ENCODE measurements around the gene ACTMAP. TPM values are rescaled to one million over a fixed set of nuclear protein-coding genes. Genes with fewer than 3 reads are reported as not detected.
"Not testable (repeated sequence)": the region's sequence is repeated elsewhere in the genome, so short reads cannot be mapped to it uniquely, and the experiment has no call there.

Gene ACTMAP
- total RNA-seq, 1 donor from 2014 or later, result 24.6 TPM

DNA sequence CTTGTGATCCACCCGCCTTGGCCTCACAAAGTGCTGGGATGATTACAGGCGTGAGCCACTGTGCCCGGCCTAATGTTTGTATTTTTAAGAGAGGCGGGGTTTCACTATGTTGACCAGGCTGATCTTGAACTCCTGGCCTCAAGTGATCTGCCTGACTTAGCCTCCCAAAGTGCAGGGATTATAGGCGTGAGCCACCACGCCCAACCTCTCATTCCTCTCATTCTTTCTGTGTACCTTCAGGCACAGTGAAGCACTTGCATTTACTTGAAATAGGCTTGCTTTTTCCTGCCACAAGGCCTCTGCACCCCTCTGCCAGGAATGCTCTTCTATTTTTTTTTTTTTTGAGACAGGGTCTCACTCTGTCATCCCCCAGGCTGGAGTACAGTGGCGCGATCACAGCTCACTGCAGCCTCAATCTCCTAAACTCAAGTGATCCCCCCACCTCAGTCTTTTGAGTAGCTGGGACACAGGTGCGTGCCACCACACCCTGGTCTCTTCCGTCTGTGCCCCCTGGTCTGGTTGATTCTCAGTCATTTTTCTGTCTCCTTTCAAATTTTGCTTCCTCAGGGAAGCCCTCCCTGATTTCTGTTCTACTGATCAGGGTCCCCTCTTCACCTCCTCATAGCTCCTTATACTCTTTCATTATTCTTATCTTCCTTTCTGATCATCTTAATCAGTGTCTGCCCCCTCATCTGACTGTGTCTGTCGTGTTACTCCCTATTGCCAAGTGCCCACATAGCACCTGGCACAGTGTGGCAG is 15.1 kb downstream of the ACTMAP start:
- no peaks in the 10 kb centered on the region for H3K4me1 Mint-ChIP-seq (ENCODE audit: unreplicated experiment)
- H3K27ac Mint-ChIP-seq (ENCODE audit: unreplicated experiment), result no peak overlapping the region
- peaks cover 42% of the 10 kb centered on the region for H3K36me3 Mint-ChIP-seq (ENCODE audit: low read depth, unreplicated experiment)
- peaks cover 4% of the 10 kb centered on the region for H3K27me3 Mint-ChIP-seq (ENCODE audit: unreplicated experiment)
- peak overlapping the region; percentile 20 for H3K4me3 Mint-ChIP-seq (ENCODE audit: unreplicated experiment)
- TF ChIP-seq, protein P1, sequence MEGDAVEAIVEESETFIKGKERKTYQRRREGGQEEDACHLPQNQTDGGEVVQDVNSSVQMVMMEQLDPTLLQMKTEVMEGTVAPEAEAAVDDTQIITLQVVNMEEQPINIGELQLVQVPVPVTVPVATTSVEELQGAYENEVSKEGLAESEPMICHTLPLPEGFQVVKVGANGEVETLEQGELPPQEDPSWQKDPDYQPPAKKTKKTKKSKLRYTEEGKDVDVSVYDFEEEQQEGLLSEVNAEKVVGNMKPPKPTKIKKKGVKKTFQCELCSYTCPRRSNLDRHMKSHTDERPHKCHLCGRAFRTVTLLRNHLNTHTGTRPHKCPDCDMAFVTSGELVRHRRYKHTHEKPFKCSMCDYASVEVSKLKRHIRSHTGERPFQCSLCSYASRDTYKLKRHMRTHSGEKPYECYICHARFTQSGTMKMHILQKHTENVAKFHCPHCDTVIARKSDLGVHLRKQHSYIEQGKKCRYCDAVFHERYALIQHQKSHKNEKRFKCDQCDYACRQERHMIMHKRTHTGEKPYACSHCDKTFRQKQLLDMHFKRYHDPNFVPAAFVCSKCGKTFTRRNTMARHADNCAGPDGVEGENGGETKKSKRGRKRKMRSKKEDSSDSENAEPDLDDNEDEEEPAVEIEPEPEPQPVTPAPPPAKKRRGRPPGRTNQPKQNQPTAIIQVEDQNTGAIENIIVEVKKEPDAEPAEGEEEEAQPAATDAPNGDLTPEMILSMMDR (IDR thresholded peaks at IDR 0.05; ENCODE audit: unreplicated experiment), result no peak
- no peaks in the 10 kb centered on the region for H3K9me3 Mint-ChIP-seq (ENCODE audit: unreplicated experiment)
- no peak for DNase-seq (ENCODE audit: low spot score)

DNA sequence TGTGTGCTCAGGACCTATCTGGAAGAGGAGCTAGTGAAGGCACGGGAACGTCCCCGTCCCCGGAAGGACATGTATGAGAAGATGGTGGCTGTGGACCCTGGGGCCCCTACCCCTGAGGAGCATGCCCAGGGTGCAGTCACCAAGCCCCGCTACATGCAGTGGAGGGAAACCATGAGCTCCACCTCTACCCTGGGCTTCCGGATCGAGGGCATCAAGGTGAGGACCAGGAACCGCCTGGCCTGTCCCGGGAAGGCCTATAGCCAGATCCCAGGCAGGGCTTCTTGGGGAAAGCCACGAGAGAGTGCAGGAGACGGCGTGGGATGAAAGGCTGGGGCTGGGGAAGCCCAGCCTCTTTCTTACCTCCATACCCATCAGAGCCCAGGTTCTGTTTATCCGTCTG is 17.1 kb downstream of the ACTMAP start:
- Mint-ChIP-seq H3K9me3 (ENCODE audit: unreplicated experiment) (no peaks in the 10 kb centered on the region), H3K4me1 (ENCODE audit: unreplicated experiment) (no peaks in the 10 kb centered on the region), H3K4me3 (ENCODE audit: unreplicated experiment) (no peak overlapping the region), H3K27ac (ENCODE audit: unreplicated experiment) (no peak overlapping the region), H3K36me3 (ENCODE audit: low read depth, unreplicated experiment) (peaks cover 40% of the 10 kb centered on the region), H3K27me3 (ENCODE audit: unreplicated experiment) (no peaks in the 10 kb centered on the region)
- no peak for DNase-seq (ENCODE audit: low spot score)
- TF ChIP-seq, protein P1 (IDR thresholded peaks at IDR 0.05; ENCODE audit: unreplicated experiment), result no peak

DNA sequence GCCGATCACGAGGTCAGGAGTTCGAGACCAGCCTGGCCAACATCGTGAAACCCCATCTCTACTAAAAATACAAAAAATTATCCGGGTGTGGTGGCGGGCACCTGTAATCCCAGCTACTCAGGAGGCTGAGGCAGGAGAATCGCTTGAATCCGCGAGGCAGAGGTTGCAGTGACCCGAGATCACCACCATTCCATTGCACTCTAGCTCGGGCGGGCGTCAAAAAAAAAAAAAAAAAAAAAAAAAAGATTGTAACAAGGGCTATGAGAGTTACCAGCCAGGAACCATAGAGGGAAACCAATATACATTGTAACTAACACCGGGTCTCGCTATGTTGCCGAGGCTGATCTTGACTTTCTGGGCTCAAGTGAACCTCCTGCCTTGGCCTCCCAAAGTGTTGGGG is 18.0 kb downstream of the ACTMAP start:
- not testable (repeated sequence) for H3K4me1 Mint-ChIP-seq (ENCODE audit: unreplicated experiment); H3K9me3 Mint-ChIP-seq (ENCODE audit: unreplicated experiment); H3K27me3 Mint-ChIP-seq (ENCODE audit: unreplicated experiment); H3K4me3 Mint-ChIP-seq (ENCODE audit: unreplicated experiment); DNase-seq (ENCODE audit: low spot score); H3K27ac Mint-ChIP-seq (ENCODE audit: unreplicated experiment)
- peaks cover 39% of the 10 kb centered on the region for H3K36me3 Mint-ChIP-seq (ENCODE audit: low read depth, unreplicated experiment)

DNA sequence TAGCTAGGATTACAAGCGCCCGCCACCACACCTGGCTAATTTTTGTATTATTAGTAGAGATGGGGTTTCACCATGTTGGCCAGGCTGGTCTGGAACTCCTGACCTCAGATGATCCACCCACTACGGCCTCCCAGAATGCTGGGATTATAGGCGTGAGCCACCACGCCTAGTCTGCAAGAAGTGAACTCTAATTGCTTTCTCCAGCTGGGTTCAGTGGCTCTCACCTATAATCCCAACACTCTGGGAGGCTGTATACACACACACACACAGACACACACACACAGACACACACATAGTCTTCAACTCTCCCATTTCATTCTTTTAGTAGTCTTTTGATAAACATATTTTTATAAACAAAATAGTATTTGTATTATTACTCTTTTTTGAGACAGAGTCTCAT is 20.2 kb downstream of the ACTMAP start:
- peaks cover 37% of the 10 kb centered on the region for H3K36me3 Mint-ChIP-seq (ENCODE audit: low read depth, unreplicated experiment)
- H3K4me1 Mint-ChIP-seq (ENCODE audit: unreplicated experiment); H3K4me3 Mint-ChIP-seq (ENCODE audit: unreplicated experiment); H3K27ac Mint-ChIP-seq (ENCODE audit: unreplicated experiment); DNase-seq (ENCODE audit: low spot score); H3K27me3 Mint-ChIP-seq (ENCODE audit: unreplicated experiment); H3K9me3 Mint-ChIP-seq (ENCODE audit: unreplicated experiment): not testable (repeated sequence)

DNA sequence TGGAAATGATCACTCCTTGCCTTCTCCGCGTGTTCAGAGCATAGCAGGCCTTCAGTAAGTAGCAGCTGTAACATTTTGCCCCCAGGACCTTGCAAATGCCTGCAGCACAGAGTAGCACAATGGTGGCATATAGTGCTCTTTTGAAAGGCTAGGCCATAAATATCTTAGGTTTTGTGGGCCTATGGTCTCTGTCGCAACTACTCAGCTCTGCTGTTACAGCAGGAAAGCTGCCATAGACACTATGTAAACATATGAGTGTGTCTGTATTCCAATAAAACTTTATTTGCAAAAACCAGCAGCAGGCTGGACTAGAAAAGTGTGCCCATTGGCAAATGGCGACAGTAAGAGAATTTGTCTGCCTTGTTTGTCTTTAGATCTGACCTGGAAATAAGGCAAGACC is 24.0 kb downstream of the ACTMAP start:
- no peak for DNase-seq (ENCODE audit: low spot score)
- H3K27ac Mint-ChIP-seq (ENCODE audit: unreplicated experiment), result no peak overlapping the region
- no peaks in the 10 kb centered on the region for H3K27me3 Mint-ChIP-seq (ENCODE audit: unreplicated experiment)
- no peak overlapping the region for H3K4me3 Mint-ChIP-seq (ENCODE audit: unreplicated experiment)
- TF ChIP-seq, protein P1 (IDR thresholded peaks at IDR 0.05; ENCODE audit: unreplicated experiment), result no peak
- no peaks in the 10 kb centered on the region for H3K9me3 Mint-ChIP-seq (ENCODE audit: unreplicated experiment)
- peaks cover 29% of the 10 kb centered on the region for H3K36me3 Mint-ChIP-seq (ENCODE audit: low read depth, unreplicated experiment)
- H3K4me1 Mint-ChIP-seq (ENCODE audit: unreplicated experiment), result no peaks in the 10 kb centered on the region

DNA sequence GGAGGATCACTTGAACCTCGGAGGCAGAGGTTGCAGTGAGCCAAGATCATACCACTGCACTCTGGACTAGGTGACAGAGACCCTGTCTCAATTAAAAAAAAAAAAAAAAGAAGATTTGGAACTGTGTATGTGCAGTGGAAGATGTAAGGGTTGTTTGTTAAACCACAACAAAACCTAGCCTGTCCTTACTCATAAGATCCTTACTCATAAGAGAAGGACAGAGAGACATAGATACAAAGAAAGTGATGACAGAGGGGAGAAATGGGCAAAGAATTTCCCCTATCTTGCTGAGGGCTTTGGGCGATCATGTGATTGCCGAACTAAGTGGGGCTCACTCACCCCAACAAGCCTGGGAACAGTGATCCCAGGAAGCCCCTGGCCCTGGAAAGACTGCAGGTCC is 25.4 kb downstream of the ACTMAP start:
- Mint-ChIP-seq H3K9me3 (ENCODE audit: unreplicated experiment) (no peaks in the 10 kb centered on the region), H3K27ac (ENCODE audit: unreplicated experiment) (no peak overlapping the region), H3K27me3 (ENCODE audit: unreplicated experiment) (no peaks in the 10 kb centered on the region), H3K4me1 (ENCODE audit: unreplicated experiment) (peaks cover 6% of the 10 kb centered on the region), H3K4me3 (ENCODE audit: unreplicated experiment) (no peak overlapping the region), H3K36me3 (ENCODE audit: low read depth, unreplicated experiment) (peaks cover 31% of the 10 kb centered on the region)
- TF ChIP-seq, protein P1 (IDR thresholded peaks at IDR 0.05; ENCODE audit: unreplicated experiment), result no peak
- DNase-seq (ENCODE audit: low spot score), result no peak

Data from endothelial cell (in vitro differentiated cells).